Ovary (tissue), 9 donors: ENCODE data around the gene CHN1. TPM values are rescaled to one million over a fixed set of nuclear protein-coding genes. Genes with fewer than 3 reads are reported as not detected.

Source experiments
- DNase-seq, 5 donors: peaks; one replicate each; pipeline ENCODE4 v3.0.0-alpha.2; 2019 to 2020
- H3K27ac ChIP-seq, 2 donors: fragments of 200-600 bp; one replicate each; pipeline versions ENCODE4 v1.5.1 to v1.8.0; 2019 to 2022
- H3K27me3 ChIP-seq: fragments of 200-600 bp; one replicate; pipeline ENCODE4 v1.8.0; 2022
- H3K36me3 ChIP-seq: fragments of 200-600 bp; sonication (generic); one replicate; pipeline ENCODE4 v1.5.1; 2019
- H3K4me1 ChIP-seq: one replicate; pipeline ENCODE4 v1.8.1; 2013; ENCODE audit warnings: mild to moderate bottlenecking, moderate library complexity; ENCODE audit not compliant: insufficient read depth
- H3K4me3 ChIP-seq: fragments of 200-600 bp; sonication (generic); one replicate; pipeline ENCODE4 v1.5.1; 2017
- H3K9me3 ChIP-seq, 2 donors: fragments of 200-600 bp in 1 of 2; sonication (generic) in 1 of 2; one replicate each; pipeline versions ENCODE4 v1.5.1 to v1.8.1; 2013 to 2019; ENCODE audit warnings: mild to moderate bottlenecking in 1 of 2, moderate library complexity in 1 of 2
- EP300 ChIP-seq: sonication (generic); formaldehyde crosslinking; IDR thresholded peaks from one replicate; pipeline ENCODE4 v1.6.1; 2017; ENCODE audit warnings: antibody characterized with exemption
- POLR2A ChIP-seq: fragments of 450-650 bp; IDR thresholded peaks from one replicate; pipeline ENCODE4 v1.6.1; 2017; ENCODE audit warnings: antibody characterized with exemption, mild to moderate bottlenecking, moderate library complexity
- WGBS, 3 donors: extraction: QIAGEN DNeasy Blood & Tissue Kit in 1 of 3; methylation state at CpG; one replicate each; pipeline versions ENCODE4 v1.1.5 to v1.1.7; 2013 to 2017; 5-methylcytosine and 5-hydroxymethylcytosine counted together
- intact Hi-C, 4 donors: fragments of 100-400 bp; cut with DNase I; formaldehyde crosslinking; loops; one replicate each; pipeline versions ENCODE4 v1.11.0 to v1.15.1; 2022 to 2023
- polyA plus RNA-seq, 2 donors: library from polyadenylated mRNA; stranded (reverse); fragments of 200-250 nt in 1 of 2; fragments of 350-450 nt in 1 of 2; fragmentation: Illumina TruSeq in 1 of 2; extraction: RNeasy Lipid Tissue Mini Kit (QIAGEN cat#74804) in 1 of 2; gene quantifications; one replicate each; pipeline ENCODE4 v1.2.3, GENCODE V29; 2013 to 2014
- total RNA-seq, 7 donors: library from RNA; depleted of rRNA in 2 of 7; stranded (reverse); fragments of >200 nt in 2 of 7; fragmentation: NEBNext Ultra II Directional in 3 of 7; extraction: Animal tissue kit (Norgen Biotek cat#: 25700) in 3 of 7; gene quantifications; one replicate each; pipeline versions ENCODE4 v1.1.0 to v1.2.4, GENCODE V29; 2016 to 2023
- TF ChIP-seq, protein P1 (sequence below), 3 donors: fragments of 450-650 bp in 2 of 3; fragments of 200-600 bp in 1 of 3; IDR thresholded peaks; one replicate each; pipeline versions ENCODE4 v1.5.1 to v1.8.0; 2016 to 2022; ENCODE audit warnings: antibody characterized with exemption in 3 of 3, mild to moderate bottlenecking in 1 of 3
- donor health status: DM: no; HTN: no; CAD: no; lungs with moderate emphysema.
- donor health status: DM: no; HTN: no; CAD: no.
- donor health status: Bipolar disorder and iron deficiency.
- donor health status: DM: yes; HTN: yes; CAD: no.
- donor health status: DM: no; HTN: no; CAD: no.
- donor health status: DM: yes; HTN: yes; CAD: no.

CHN1 gene
- total and polyA plus RNA-seq, 9 donors = 6.5 to 18.0 (median 9.4) TPM

DNA sequence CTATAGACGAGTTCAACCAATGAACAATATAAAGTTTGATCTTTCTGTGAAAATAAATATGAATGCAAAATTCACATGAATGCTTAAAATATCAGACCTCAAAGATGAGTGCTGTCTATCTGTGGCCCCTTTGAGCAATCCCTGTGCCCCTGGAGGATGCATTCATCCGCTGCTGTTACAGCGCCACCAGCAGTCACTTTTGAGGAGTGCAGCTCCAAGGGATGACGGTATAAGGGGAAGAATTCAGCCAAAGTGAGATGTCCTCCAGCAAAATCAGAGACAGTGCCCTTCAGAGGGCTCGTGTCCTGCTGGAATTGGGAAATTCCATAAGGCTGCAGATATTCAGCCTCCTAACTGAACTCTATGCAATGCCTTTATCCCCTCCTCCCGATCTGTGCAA, 229.0 kb downstream of the CHN1 start:
- no peak for TF ChIP-seq EP300
- TF ChIP-seq, protein P1, sequence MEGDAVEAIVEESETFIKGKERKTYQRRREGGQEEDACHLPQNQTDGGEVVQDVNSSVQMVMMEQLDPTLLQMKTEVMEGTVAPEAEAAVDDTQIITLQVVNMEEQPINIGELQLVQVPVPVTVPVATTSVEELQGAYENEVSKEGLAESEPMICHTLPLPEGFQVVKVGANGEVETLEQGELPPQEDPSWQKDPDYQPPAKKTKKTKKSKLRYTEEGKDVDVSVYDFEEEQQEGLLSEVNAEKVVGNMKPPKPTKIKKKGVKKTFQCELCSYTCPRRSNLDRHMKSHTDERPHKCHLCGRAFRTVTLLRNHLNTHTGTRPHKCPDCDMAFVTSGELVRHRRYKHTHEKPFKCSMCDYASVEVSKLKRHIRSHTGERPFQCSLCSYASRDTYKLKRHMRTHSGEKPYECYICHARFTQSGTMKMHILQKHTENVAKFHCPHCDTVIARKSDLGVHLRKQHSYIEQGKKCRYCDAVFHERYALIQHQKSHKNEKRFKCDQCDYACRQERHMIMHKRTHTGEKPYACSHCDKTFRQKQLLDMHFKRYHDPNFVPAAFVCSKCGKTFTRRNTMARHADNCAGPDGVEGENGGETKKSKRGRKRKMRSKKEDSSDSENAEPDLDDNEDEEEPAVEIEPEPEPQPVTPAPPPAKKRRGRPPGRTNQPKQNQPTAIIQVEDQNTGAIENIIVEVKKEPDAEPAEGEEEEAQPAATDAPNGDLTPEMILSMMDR (IDR thresholded peaks at IDR 0.05) = no peak
- TF ChIP-seq POLR2A = no peak
- no peak for DNase-seq
- peaks cover 3% of the 10 kb centered on the region for H3K4me1 ChIP-seq
- 66 to 70% (median 70%) methylated on average over 6 of the region's 6 CpGs for WGBS, 3 donors
- H3K27ac ChIP-seq = no peak overlapping the region
- no peak overlapping the region for H3K4me3 ChIP-seq
- intact Hi-C loops = loop anchor here in 1 of 4 donors (10.0 kb wide), 1 partner anchor 219 kb away; no protein-coding TSS in a partner anchor
- H3K36me3 ChIP-seq = no peaks in the 10 kb centered on the region
- H3K9me3 ChIP-seq = no peaks in the 10 kb centered on the region
- no peaks in the 10 kb centered on the region for H3K27me3 ChIP-seq

DNA sequence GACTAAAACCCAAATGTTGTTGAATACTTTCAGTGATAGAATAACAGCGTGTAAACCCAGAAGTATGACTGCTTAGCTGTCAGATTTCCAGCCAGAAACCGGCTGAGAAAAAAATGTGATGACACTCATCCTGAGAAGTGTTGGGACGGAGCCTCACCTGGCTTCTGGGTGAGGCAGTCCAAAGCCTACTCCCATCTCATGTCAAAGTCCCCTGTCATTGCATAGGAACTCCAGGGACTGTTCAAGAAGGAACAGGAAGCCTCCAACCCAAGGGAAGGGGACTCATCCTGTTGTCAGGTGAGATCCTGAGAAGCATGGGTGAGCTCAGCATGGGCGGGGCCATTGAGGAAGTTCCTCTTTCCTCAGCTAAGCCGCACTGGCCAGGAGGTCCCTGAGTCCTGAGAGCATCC, 229.6 kb downstream of the CHN1 start:
- H3K27me3 ChIP-seq = no peaks in the 10 kb centered on the region
- 37 to 59% (median 40%) methylated on average over 5 of the region's 5 CpGs for WGBS, 3 donors
- H3K27ac ChIP-seq = no peak overlapping the region
- peaks cover 3% of the 10 kb centered on the region for H3K4me1 ChIP-seq
- intact Hi-C loops = loop anchor here in 1 of 4 donors (10.0 kb wide), 1 partner anchor 219 kb away; no protein-coding TSS in a partner anchor
- no peak for DNase-seq
- H3K9me3 ChIP-seq = no peaks in the 10 kb centered on the region
- no peaks in the 10 kb centered on the region for H3K36me3 ChIP-seq
- H3K4me3 ChIP-seq = no peak overlapping the region
- no peak for TF ChIP-seq EP300
- TF ChIP-seq, protein P1 (IDR thresholded peaks at IDR 0.05) = no peak
- TF ChIP-seq POLR2A = no peak

DNA sequence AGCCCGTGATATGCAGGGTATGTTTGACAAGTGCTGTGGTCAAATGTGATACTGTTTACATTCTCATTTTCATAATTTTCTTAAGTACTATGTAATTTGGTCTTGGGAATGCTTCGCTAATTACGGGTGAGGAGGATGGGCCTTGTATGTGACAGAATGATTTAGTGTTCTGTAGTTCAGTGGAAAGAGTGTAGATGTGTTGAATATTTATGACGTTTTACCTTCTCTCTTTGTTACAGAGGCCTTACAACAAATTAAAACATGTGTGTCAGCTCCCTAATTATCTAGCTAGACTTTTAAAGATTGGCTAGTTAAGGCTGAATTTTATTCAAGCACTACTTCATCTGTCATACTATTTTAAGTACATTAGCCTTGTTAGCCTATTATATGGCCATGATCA, 230.3 kb downstream of the CHN1 start:
- no peaks in the 10 kb centered on the region for H3K36me3 ChIP-seq
- peaks cover 3% of the 10 kb centered on the region for H3K4me1 ChIP-seq
- intact Hi-C loops = loop anchor here (5.0 to 10.0 kb wide), 2 partner anchors 212 to 220 kb away; no protein-coding TSS in a partner anchor
- H3K27me3 ChIP-seq = no peaks in the 10 kb centered on the region
- no peaks in the 10 kb centered on the region for H3K9me3 ChIP-seq
- TF ChIP-seq, protein P1 (IDR thresholded peaks at IDR 0.05) = no peak
- TF ChIP-seq EP300 = no peak
- TF ChIP-seq POLR2A = no peak
- H3K4me3 ChIP-seq = no peak overlapping the region
- 87 to 92% (median 88%) methylated on average over 4 of the region's 4 CpGs for WGBS, 3 donors
- H3K27ac ChIP-seq = no peak overlapping the region
- no peak for DNase-seq

DNA sequence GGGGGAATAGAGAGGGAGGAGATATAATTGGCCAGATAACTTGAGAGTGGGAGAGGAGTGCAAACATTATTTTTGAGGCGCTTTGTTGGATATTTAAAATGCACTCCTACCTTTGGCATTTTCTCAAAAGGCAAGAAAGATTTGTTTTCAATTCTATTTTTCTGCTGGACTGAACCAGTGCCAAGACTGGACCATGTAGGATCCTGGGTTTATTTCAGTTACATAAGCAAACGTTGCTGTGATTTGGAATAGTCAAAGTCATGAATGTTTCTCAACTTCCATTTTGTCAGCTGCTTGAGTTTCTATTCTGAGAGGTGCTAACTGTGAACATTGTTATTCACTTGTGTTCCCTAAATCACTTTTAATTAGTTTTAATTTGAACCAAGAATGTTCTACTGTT, 232.0 kb downstream of the CHN1 start:
- Histone ChIP-seq H3K27me3 (no peaks in the 10 kb centered on the region), H3K27ac (no peak overlapping the region), H3K9me3 (no peaks in the 10 kb centered on the region), H3K4me1 (peaks cover 3% of the 10 kb centered on the region), H3K4me3 (no peak overlapping the region), H3K36me3 (no peaks in the 10 kb centered on the region)
- no peak for DNase-seq
- 6 to 18% (median 16%) methylated on average over 2 of the region's 2 CpGs for WGBS, 3 donors
- no peak for TF ChIP-seq EP300
- intact Hi-C loops = loop anchor here (5.0 to 10.0 kb wide), 2 partner anchors 214 to 222 kb away; no protein-coding TSS in a partner anchor

DNA sequence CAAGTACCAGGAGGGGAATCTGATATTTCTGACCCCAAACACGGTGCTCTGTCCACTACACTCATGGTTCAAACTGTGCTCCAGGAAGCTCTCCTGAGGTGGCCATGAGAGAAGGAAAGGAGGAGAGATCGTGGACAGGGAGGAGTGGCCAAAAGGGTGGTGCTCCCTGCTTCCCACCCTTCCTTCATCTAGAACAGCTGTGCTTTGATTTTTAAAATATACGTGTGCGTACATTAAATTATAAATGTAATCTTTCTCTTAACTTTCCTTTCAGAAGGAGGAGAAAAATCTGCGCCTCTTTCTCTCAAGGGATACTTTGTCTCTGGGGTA, 232.7 kb downstream of the CHN1 start:
- WGBS, 3 donors = 81 to 88% (median 83%) methylated on average over 5 of the region's 5 CpGs
- no peak for DNase-seq
- intact Hi-C loops = loop anchor here (5.0 to 10.0 kb wide), 2 partner anchors 215 to 222 kb away; no protein-coding TSS in a partner anchor

More for the DNA sequence above, 232.7 kb downstream of the CHN1 start:
- TF ChIP-seq POLR2A = no peak
- TF ChIP-seq, protein P1 (IDR thresholded peaks at IDR 0.05) = no peak
- no peak for TF ChIP-seq EP300
- no peak overlapping the region for H3K27ac ChIP-seq
- H3K9me3 ChIP-seq = no peaks in the 10 kb centered on the region
- no peaks in the 10 kb centered on the region for H3K27me3 ChIP-seq
- no peak overlapping the region for H3K4me3 ChIP-seq
- H3K36me3 ChIP-seq = no peaks in the 10 kb centered on the region
- H3K4me1 ChIP-seq = peaks cover 3% of the 10 kb centered on the region
